Heart left ventricle (tissue), 16 donors: ENCODE measurements around the gene AARSD1. TPM values are rescaled to one million over a fixed set of nuclear protein-coding genes. Genes with fewer than 3 reads are reported as not detected.
"Not testable (repeated sequence)": the region's sequence is repeated elsewhere in the genome, so short reads cannot be mapped to it uniquely, and the experiment has no call there.

Experiments
- ATAC-seq, 4 donors: fragments of 200-7000 bp; cut with Tn5 transposase; one replicate each; pipeline ENCODE4 v1.9.1; 2020 to 2022; ENCODE audit warnings: moderate library complexity in 4 of 4, mild to moderate bottlenecking in 3 of 4, moderate number of reproducible peaks in 1 of 4
- DNase-seq, 5 donors: peaks; one replicate each; pipeline ENCODE4 v3.0.0-alpha.2; 2020
- H3K27ac ChIP-seq, 12 donors: fragments of 200-600 bp; sonication (generic) in 4 of 12; one replicate each; pipeline versions ENCODE4 v1.5.0 to v1.8.0; 2016 to 2022; ENCODE audit warnings: mild to moderate bottlenecking in 2 of 12
- H3K27me3 ChIP-seq, 9 donors: fragments of 200-600 bp; sonication (generic) in 2 of 9; one replicate each; pipeline versions ENCODE4 v1.5.1 to v1.8.0; 2016 to 2022; ENCODE audit warnings: mild to moderate bottlenecking in 3 of 9
- H3K36me3 ChIP-seq, 9 donors: fragments of 200-600 bp; sonication (generic) in 2 of 9; one replicate each; pipeline versions ENCODE4 v1.5.0 to v1.8.0; 2018 to 2022; ENCODE audit warnings: mild to moderate bottlenecking in 2 of 9
- H3K4me1 ChIP-seq, 12 donors: fragments of 200-600 bp; sonication (generic) in 4 of 12; one replicate each; pipeline versions ENCODE4 v1.5.0 to v1.8.0; 2016 to 2022; ENCODE audit warnings: mild to moderate bottlenecking in 3 of 12
- H3K4me3 ChIP-seq, 12 donors: fragments of 200-600 bp; sonication (generic) in 4 of 12; one replicate each; pipeline versions ENCODE4 v1.5.0 to v1.8.0; 2017 to 2022; ENCODE audit warnings: mild to moderate bottlenecking in 9 of 12, moderate library complexity in 4 of 12
- H3K9me3 ChIP-seq, 12 donors: fragments of 200-600 bp; sonication (generic) in 4 of 12; one replicate each; pipeline versions ENCODE4 v1.5.0 to v1.8.0; 2016 to 2022; ENCODE audit warnings: mild to moderate bottlenecking in 1 of 12
- CTCF ChIP-seq, 12 donors: fragments of 200-600 bp; sonication (generic) in 4 of 12; IDR thresholded peaks; one replicate each; pipeline versions ENCODE4 v1.5.0 to v1.8.0; 2018 to 2022; ENCODE audit warnings: antibody characterized with exemption in 12 of 12, mild to moderate bottlenecking in 5 of 12
- POLR2A ChIP-seq, 2 donors: fragments of 450-650 bp; IDR thresholded peaks; one replicate each; pipeline ENCODE4 v1.6.1; 2017; ENCODE audit warnings: antibody characterized with exemption in 2 of 2, mild to moderate bottlenecking in 2 of 2, moderate library complexity in 2 of 2
- WGBS, 4 donors: extraction: QIAGEN DNeasy Blood & Tissue Kit in 2 of 4; methylation state at CpG; one replicate each; pipeline versions ENCODE4 v1.1.5 to v1.1.7; 2013 to 2018; 5-methylcytosine and 5-hydroxymethylcytosine counted together
- intact Hi-C, 10 donors: fragments of 100-400 bp; cut with DNase I; formaldehyde crosslinking; loops; one replicate each; pipeline versions ENCODE4 v1.11.1 to v1.14.2; 2022
- polyA plus RNA-seq, 2 donors: library from polyadenylated mRNA; stranded (reverse); fragments of 200-250 nt; gene quantifications; one replicate each; pipeline ENCODE4 v1.2.3, GENCODE V29; 2013
- total RNA-seq, 9 donors: library from RNA; depleted of rRNA in 2 of 9; stranded (reverse); fragments of >200 nt in 2 of 9; fragmentation: NEBNext Ultra II Directional in 3 of 9; extraction: Animal tissue kit (Norgen Biotek cat#: 25700) in 3 of 9; gene quantifications; one replicate each; pipeline versions ENCODE4 v1.1.0 to v1.2.4, GENCODE V29; 2016 to 2023
- donor health status: ischemic (EF 13 %, LVEDD 7.1; RV severe dilation, severe dysfunction).
- donor health status: healthy with polysubstance abuse.
- donor health status: DM: no; HTN: yes; CAD: no.
- donor health status: DM: no; HTN: no; CAD: no.
- donor health status: ischemic (EF 25% LVEDD 6.9; RV normal size, moderate dysfunction).
- donor health status: ischemic (EF 25% LVEDD 5.7; RV mildly dilated, moderate dysfunction).
- donor health status: healthy.
- donor health status: DM: yes; HTN: yes; CAD: no.
- donor health status: ischemic (EF 35%, LVEDD 5.7; RV mildly dilated, moderate dysfunction).
- donor health status: nonischemic (EF 11% LVEDD 7.7; RV severe dilation, severe dysfunction).
- donor health status: DM: yes; HTN: yes; CAD: no.
- donor health status: PGD.
- donor health status: ischemic (EF 29% LVEDD 5.4; RV normal size, mild dysfunction).
- donor health status: nonischemic (EF 23%, LVEDD 6.1; RV moderate dilation, normal function).

The AARSD1 gene
- total and polyA plus RNA-seq, 11 donors, result 19.5 to 66.3 (median 27.0) TPM

- TF ChIP-seq CTCF (IDR thresholded peaks at IDR 0.05) (no peak), POLR2A (IDR thresholded peaks at IDR 0.05) (peak in 1 of 2 donors; percentile 19)
- Histone ChIP-seq H3K36me3 (peaks cover 0 to 52% (median 22%) of the 10 kb centered on the region in 9 donors), H3K27ac (peak overlapping the region in 8 of 12 donors; percentile 7 to 74 (median 16)), H3K4me3 (no peak overlapping the region), H3K9me3 (no peaks in the 10 kb centered on the region), H3K27me3 (no peaks in the 10 kb centered on the region), H3K4me1 (peaks cover 8 to 84% (median 64%) of the 10 kb centered on the region in 12 donors)
- ATAC-seq (peak in 2 of 4 donors; percentile 3 to 10), DNase-seq (no peak)
- 84 to 92% (median 87%) methylated on average over 5 of the region's 5 CpGs for WGBS, 4 donors
- intact Hi-C loops, result loop anchor here in 1 of 10 donors (10.0 kb wide), 1 partner anchor 144 kb away; no protein-coding TSS in a partner anchor
These were observed 46.5 kb upstream of the AARSD1 start for GRCh38 chr17:43010667-43011308.

- Histone ChIP-seq H3K27ac (peak within 1 kb of the TSS; percentile 39 to 95 (median 91)), H3K4me1 (peaks cover 2 to 58% (median 28%) of the 10 kb centered on the region in 12 donors), H3K27me3 (no peaks in the 10 kb centered on the region), H3K4me3 (peak within 1 kb of the TSS; percentile 35 to 90 (median 72)), H3K9me3 (no peaks in the 10 kb centered on the region), H3K36me3 (peaks cover 0 to 44% (median 27%) of the 10 kb centered on the region in 9 donors)
- WGBS, 4 donors, result 29 to 34% (median 34%) methylated on average over 16 to 18 of the region's 18 CpGs
- ATAC-seq (peak; percentile 80 to 95 (median 85)), DNase-seq (peak; percentile 87 to 90 (median 89))
- TF ChIP-seq POLR2A (IDR thresholded peaks at IDR 0.05) (peak in 1 of 2 donors; percentile 34), CTCF (IDR thresholded peaks at IDR 0.05) (peak in 10 of 12 donors; percentile 25 to 78 (median 56))
- intact Hi-C loops, result loop anchor here in 1 of 10 donors (5.0 kb wide), 1 partner anchor 165 kb away; the partner anchor contains the start of gene NBR1
These were observed 42.6 kb upstream of the AARSD1 start, which contains the start of gene IFI35 for GRCh38 chr17:43006639-43007551. Gene IFI35 (plus strand): TSS chr17:43006784. CDS start chr17:43006948, 164 bp downstream.

- H3K36me3 ChIP-seq, result peaks cover 0 to 57% (median 50%) of the 10 kb centered on the region in 9 donors
These were observed 39.4 kb upstream of the AARSD1 start for GRCh38 chr17:43003542-43004172.

GRCh38 chr17:43000894-43001293, 36.6 kb upstream of the AARSD1 start:
- peaks cover 0 to 57% (median 50%) of the 10 kb centered on the region in 9 donors for H3K36me3 ChIP-seq
- H3K27ac ChIP-seq, H3K9me3 ChIP-seq, ATAC-seq, DNase-seq, H3K27me3 ChIP-seq, H3K4me3 ChIP-seq: not testable (repeated sequence)
- intact Hi-C loops, result loop anchor here in 1 of 10 donors (5.0 kb wide), 1 partner anchor 171 kb away; the partner anchor contains the start of gene NBR1
- 91 to 95% (median 94%) methylated on average over 13 of the region's 13 CpGs for WGBS, 4 donors
- peaks cover 7 to 40% (median 16%) of the 10 kb centered on the region in 12 donors for H3K4me1 ChIP-seq

More at GRCh38 chr17:43003542-43004172, 39.4 kb upstream of the AARSD1 start:
- intact Hi-C loops, result loop anchor here in 1 of 10 donors (5.0 kb wide), 1 partner anchor 169 kb away; the partner anchor contains the start of gene NBR1
- TF ChIP-seq POLR2A (IDR thresholded peaks at IDR 0.05) (no peak), CTCF (IDR thresholded peaks at IDR 0.05) (no peak)
- 77 to 87% (median 79%) methylated on average over 5 of the region's 5 CpGs for WGBS, 4 donors
- no peaks in the 10 kb centered on the region for H3K27me3 ChIP-seq
- DNase-seq, result no peak
- H3K9me3 ChIP-seq, result no peaks in the 10 kb centered on the region
- no peak overlapping the region for H3K27ac ChIP-seq
- no peak overlapping the region for H3K4me3 ChIP-seq
- H3K4me1 ChIP-seq, result peaks cover 7 to 55% (median 21%) of the 10 kb centered on the region in 12 donors
- ATAC-seq, result no peak
